OCI-LY1 (cell line): ENCODE data around the gene AKR7A3.

Experiments
- CTCF ChIP-seq: fragments of 200-600 bp; sonication (generic), shearing (Covaris generic); IDR thresholded peaks from 2 replicates; pipeline ENCODE4 v1.5.1; 2017; ENCODE audit warnings: mild to moderate bottlenecking, antibody characterized with exemption, low read length, moderate library complexity, mixed read lengths
- EZH2 ChIP-seq: fragments of 200-600 bp; sonication (generic), shearing (Covaris generic); IDR thresholded peaks from 2 replicates; pipeline ENCODE4 v1.8.0; 2017; ENCODE audit warnings: borderline replicate concordance, mixed run types, mild to moderate bottlenecking, antibody characterized with exemption, low read length, moderate library complexity, mixed read lengths

GRCh38 chr1:19240673-19241538, 47.7 kb downstream of the AKR7A3 start:
- peak; percentile 85 for TF ChIP-seq CTCF
- TF ChIP-seq EZH2 = no peak
